ENCODE measurements around the gene GREB1.

Gene GREB1

DNA sequence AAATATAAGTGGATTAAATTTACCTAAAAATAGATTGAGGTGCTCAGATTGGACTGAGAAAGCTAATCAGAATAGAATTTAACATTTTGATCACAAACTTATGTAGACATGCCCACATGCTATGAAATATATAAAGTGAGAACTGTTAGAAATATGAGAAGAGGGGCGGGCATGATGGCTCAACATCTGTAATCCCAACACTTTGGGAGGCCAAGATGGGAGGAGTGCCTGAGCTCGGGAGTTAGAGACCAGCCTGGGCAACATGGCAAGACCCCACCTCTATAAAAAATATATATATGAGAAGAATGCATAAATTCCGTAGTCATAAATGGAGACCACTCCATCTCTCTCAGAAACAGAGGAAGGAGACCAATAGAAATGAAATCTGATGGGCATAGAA lies 110.4 kb downstream of the GREB1 start:
- TF ChIP-seq CTCF (conservative IDR thresholded peaks at IDR 0.05; ENCODE audit: low read length): no peak
- DNase-seq (ENCODE audit: low read depth): no peak
- H3K4me3 ChIP-seq (ENCODE audit: low read length): no peak overlapping the region

GRCh38 chr2:11646530-11646929 lies 112.7 kb downstream of the GREB1 start:
- no peak for DNase-seq (ENCODE audit: low read depth)
- H3K4me3 ChIP-seq (ENCODE audit: low read length): no peak overlapping the region
- no peak for TF ChIP-seq CTCF (conservative IDR thresholded peaks at IDR 0.05; ENCODE audit: low read length)

DNA sequence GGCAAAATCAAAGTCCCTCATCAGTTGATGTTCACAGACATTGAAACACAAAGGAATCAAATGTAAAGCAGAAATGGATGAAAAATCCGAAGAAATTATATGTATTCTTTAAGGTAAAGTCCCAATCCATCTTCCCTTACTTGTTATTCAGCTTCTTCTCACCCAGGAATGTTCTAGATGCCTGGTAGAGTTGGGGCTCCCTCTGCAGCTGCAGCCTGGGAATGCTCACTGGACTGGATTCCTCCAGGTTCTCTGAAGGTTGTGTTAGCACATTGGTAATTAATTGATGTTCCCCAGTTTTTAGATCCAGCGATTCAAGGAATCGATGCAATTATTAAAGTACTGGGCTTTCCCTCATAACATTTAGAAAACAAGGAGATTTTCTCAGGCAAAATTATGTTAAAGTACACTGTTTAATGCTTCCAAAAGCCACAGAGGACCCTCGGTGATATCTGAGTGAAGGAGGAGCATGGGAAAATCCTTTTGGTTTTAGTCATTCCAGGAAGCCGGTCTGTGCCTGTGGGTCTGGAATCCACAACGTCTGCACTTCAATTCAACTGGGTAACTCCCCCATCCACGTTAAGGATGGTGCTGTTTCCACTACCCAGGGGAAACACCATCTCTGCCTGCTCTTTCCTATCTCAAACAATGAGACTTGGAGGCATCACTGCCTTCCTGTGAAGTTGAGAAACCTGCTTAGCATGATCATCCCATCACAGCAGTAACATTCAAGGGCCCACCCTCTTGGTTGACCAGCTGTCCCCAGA lies 114.2 kb downstream of the GREB1 start:
- peak; percentile 33 for TF ChIP-seq CTCF (conservative IDR thresholded peaks at IDR 0.05; ENCODE audit: low read length)
- peak; percentile 2 for DNase-seq (ENCODE audit: low read depth)
- no peak overlapping the region for H3K4me3 ChIP-seq (ENCODE audit: low read length)

DNA sequence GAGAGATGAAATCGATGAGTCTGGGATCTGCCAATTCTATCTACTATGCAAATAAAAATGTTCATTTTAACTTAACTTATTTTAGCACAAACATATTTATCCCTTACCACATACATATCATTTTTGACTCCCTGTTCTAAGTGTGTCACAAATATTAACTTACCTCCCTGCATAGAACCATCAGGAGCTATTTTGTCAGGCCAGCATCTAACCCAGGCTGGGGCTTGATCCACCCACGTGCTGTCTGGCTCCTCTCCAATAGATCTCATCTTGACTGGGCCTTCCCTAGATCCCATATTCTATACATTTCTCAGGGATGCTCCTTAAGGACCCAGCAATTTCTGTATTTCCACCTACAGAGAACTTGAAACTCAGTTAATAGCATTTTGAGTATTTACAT lies 115.2 kb downstream of the GREB1 start:
- no peak for DNase-seq (ENCODE audit: low read depth)
- H3K4me3 ChIP-seq (ENCODE audit: low read length): no peak overlapping the region
- no peak for TF ChIP-seq CTCF (conservative IDR thresholded peaks at IDR 0.05; ENCODE audit: low read length)

- H3K4me3 ChIP-seq (ENCODE audit: low read length): no peak overlapping the region
- DNase-seq (ENCODE audit: low read depth): no peak
- TF ChIP-seq CTCF (conservative IDR thresholded peaks at IDR 0.05; ENCODE audit: low read length): no peak
These were observed 118.2 kb downstream of the GREB1 start for GRCh38 chr2:11651856-11652548.

- DNase-seq (ENCODE audit: low read depth): peak; percentile 3
- no peak for TF ChIP-seq CTCF (conservative IDR thresholded peaks at IDR 0.05; ENCODE audit: low read length)
- H3K4me3 ChIP-seq (ENCODE audit: low read length): no peak overlapping the region
These were observed 118.7 kb downstream of the GREB1 start for GRCh38 chr2:11652553-11652952.

DNA sequence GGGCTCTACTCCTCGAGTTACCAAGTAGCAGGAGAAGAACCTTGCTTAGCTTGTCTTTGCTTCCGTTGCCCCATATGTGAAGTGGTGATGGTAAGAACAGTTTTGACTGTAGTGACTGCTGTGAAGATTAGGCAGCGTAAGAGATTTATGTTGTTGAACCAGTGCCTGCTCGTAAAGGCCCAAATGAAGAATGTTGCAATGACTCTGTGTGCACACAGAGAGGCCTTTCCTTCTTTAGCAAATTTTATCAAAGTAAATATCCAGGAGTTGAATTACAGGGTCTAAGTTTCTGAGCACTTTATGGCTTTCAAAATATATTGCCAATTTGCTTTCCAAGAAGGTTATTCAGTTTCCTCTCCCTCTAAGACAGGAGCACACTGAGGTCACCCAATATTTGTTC lies 121.7 kb downstream of the GREB1 start:
- no peak overlapping the region for H3K4me3 ChIP-seq (ENCODE audit: low read length)
- DNase-seq (ENCODE audit: low read depth): no peak
- TF ChIP-seq CTCF (conservative IDR thresholded peaks at IDR 0.05; ENCODE audit: low read length): no peak

Measured in AG10803 (cell line).